Measurements from ENCODE around the gene SKAP1.

GRCh38 chr17:48241770-48242497, 188.1 kb downstream of the SKAP1 start:
- no peak for TF ChIP-seq CTCF (conservative IDR thresholded peaks at IDR 0.05; ENCODE audit: low read length)
- no peak for TF ChIP-seq EZH2phosphoT487 (IDR thresholded peaks at IDR 0.05; ENCODE audit: borderline replicate concordance)
